Measurements from ENCODE around the gene TSPYL2.

The TSPYL2 gene

GRCh38 chrX:53125506-53125905, 43.3 kb downstream of the TSPYL2 start:
- no peak for DNase-seq (ENCODE audit: low read depth in 2 of 2)

- no peak for DNase-seq (ENCODE audit: low read depth in 2 of 2)
These were observed 44.2 kb downstream of the TSPYL2 start for GRCh38 chrX:53126377-53126776.

GRCh38 chrX:53128097-53128749, 46.1 kb downstream of the TSPYL2 start:
- DNase-seq (ENCODE audit: low read depth in 2 of 2) = no peak

- no peak for DNase-seq (ENCODE audit: low read depth in 2 of 2)
These were observed 51.2 kb downstream of the TSPYL2 start for GRCh38 chrX:53133400-53133799.

GRCh38 chrX:53135581-53135980, 53.4 kb downstream of the TSPYL2 start:
- no peak for DNase-seq (ENCODE audit: low read depth in 2 of 2)

Measured in stimulated activated CD4-positive, alpha-beta T cell treated with anti-CD3 and anti-CD28 coated beads, Interleukin-1b, Interleukin-23, amount 100 ng/mL, for 1 hour (primary cell).